Astrocyte (in vitro differentiated cells and primary cell): ENCODE results near the gene SETMAR. TPM values are rescaled to one million over a fixed set of nuclear protein-coding genes. Genes with fewer than 3 reads are reported as not detected.

ENCODE experiments used
- DNase-seq: peaks from one replicate; pipeline ENCODE4 v3.0.0-alpha.2; 2010; ENCODE audit warnings: low read depth
- FAIRE-seq: peaks from 2 replicates; lab custom pipeline; 2011; peaks lifted over from hg19 to GRCh38; lab: Jason Lieb, UNC
- H2AFZ ChIP-seq: 2 replicates; pipeline ENCODE4 v1.6.0; 2012; ENCODE audit warnings: low read depth, low read length, inconsistent platforms
- H3K27ac ChIP-seq: 2 replicates; pipeline ENCODE4 v1.5.1; 2011; ENCODE audit warnings: low read depth, low read length, inconsistent platforms
- H3K27me3 ChIP-seq: 2 replicates; pipeline ENCODE4 v1.6.0; 2011; ENCODE audit warnings: low read length, inconsistent platforms; ENCODE audit not compliant: insufficient read depth
- H3K36me3 ChIP-seq: 2 replicates; pipeline ENCODE4 v1.5.1; 2011; ENCODE audit warnings: low read length, inconsistent platforms; ENCODE audit not compliant: insufficient read depth
- H3K4me1 ChIP-seq: 2 replicates; pipeline ENCODE4 v1.5.1; 2011; ENCODE audit warnings: low read length, inconsistent platforms; ENCODE audit not compliant: insufficient read depth
- H3K4me2 ChIP-seq: 2 replicates; pipeline ENCODE4 v1.6.0; 2012; ENCODE audit warnings: low read length, inconsistent platforms
- H3K4me3 ChIP-seq: 2 replicates; pipeline ENCODE4 v1.5.1; 2011; ENCODE audit warnings: low read depth, mild to moderate bottlenecking, low read length, inconsistent platforms; ENCODE audit not compliant: insufficient read depth
- H3K79me2 ChIP-seq: 2 replicates; pipeline ENCODE4 v1.6.0; 2012; ENCODE audit warnings: mild to moderate bottlenecking, low read length, inconsistent platforms; ENCODE audit not compliant: insufficient read depth
- H3K9ac ChIP-seq: 2 replicates; pipeline ENCODE4 v1.6.0; 2012; ENCODE audit warnings: mild to moderate bottlenecking, low read length, inconsistent platforms
- H3K9me3 ChIP-seq: 2 replicates; pipeline ENCODE4 v1.5.1; 2012; ENCODE audit warnings: low read depth, mild to moderate bottlenecking, low read length, inconsistent platforms; ENCODE audit not compliant: insufficient read depth
- H4K20me1 ChIP-seq: 2 replicates; pipeline ENCODE4 v1.6.0; 2012; ENCODE audit warnings: low read length, inconsistent platforms; ENCODE audit not compliant: insufficient read depth
- H3K27ac Mint-ChIP-seq: one replicate; pipeline ENCODE4 v1.8.0; 2021; ENCODE audit warnings: mild to moderate bottlenecking, mixed read lengths; ENCODE audit not compliant: unreplicated experiment
- H3K27me3 Mint-ChIP-seq: one replicate; pipeline ENCODE4 v1.8.0; 2021; ENCODE audit warnings: low read depth, mixed read lengths; ENCODE audit not compliant: unreplicated experiment
- H3K36me3 Mint-ChIP-seq: one replicate; pipeline ENCODE4 v1.8.0; 2021; ENCODE audit warnings: low read depth, mixed read lengths; ENCODE audit not compliant: unreplicated experiment
- H3K4me1 Mint-ChIP-seq: one replicate; pipeline ENCODE4 v1.8.0; 2021; ENCODE audit warnings: low read depth, mixed read lengths; ENCODE audit not compliant: unreplicated experiment
- H3K4me3 Mint-ChIP-seq: one replicate; pipeline ENCODE4 v1.8.0; 2021; ENCODE audit warnings: mild to moderate bottlenecking, moderate library complexity, mixed read lengths; ENCODE audit not compliant: unreplicated experiment
- H3K9me3 Mint-ChIP-seq: one replicate; pipeline ENCODE4 v1.8.0; 2021; ENCODE audit warnings: mild to moderate bottlenecking, mixed read lengths; ENCODE audit not compliant: unreplicated experiment
- CTCF ChIP-seq: IDR thresholded peaks from 2 replicates; pipeline ENCODE4 v1.5.1; 2011; ENCODE audit warnings: low read depth, mild to moderate bottlenecking, inconsistent platforms, low read length, moderate library complexity; ENCODE audit not compliant: insufficient read depth
- EZH2 ChIP-seq: IDR thresholded peaks from 2 replicates; pipeline ENCODE4 v1.6.1; 2012; ENCODE audit warnings: mild to moderate bottlenecking, low read length, inconsistent platforms; ENCODE audit not compliant: insufficient read depth
- total RNA-seq: library from RNA; stranded (reverse); gene quantifications from 2 replicates; pipeline ENCODE4 v1.2.1, GENCODE V29; 2021

Gene SETMAR
- total RNA-seq, 1 donor from 2014 or later, result 10.9 TPM

- no peak overlapping the region for H3K4me2 ChIP-seq
- H3K27me3 ChIP-seq, result no peaks in the 10 kb centered on the region
- no peaks in the 10 kb centered on the region for H3K9me3 Mint-ChIP-seq
- H3K36me3 Mint-ChIP-seq, result no peaks in the 10 kb centered on the region
- H3K4me3 ChIP-seq, result no peak overlapping the region
- no peaks in the 10 kb centered on the region for H3K9me3 ChIP-seq
- no peaks in the 10 kb centered on the region for H3K4me1 ChIP-seq
- no peak overlapping the region for H2AFZ ChIP-seq
- H3K27me3 Mint-ChIP-seq, result no peaks in the 10 kb centered on the region
- no peak overlapping the region for H3K27ac ChIP-seq
- no peak overlapping the region for H3K9ac ChIP-seq
- peaks cover 3% of the 10 kb centered on the region for H3K4me1 Mint-ChIP-seq
- TF ChIP-seq CTCF, result no peak
- no peak for TF ChIP-seq EZH2
- H4K20me1 ChIP-seq, result no peaks in the 10 kb centered on the region
- H3K4me3 Mint-ChIP-seq, result no peak overlapping the region
- FAIRE-seq (no peak), DNase-seq (no peak)
- no peak overlapping the region for H3K27ac Mint-ChIP-seq
- no peaks in the 10 kb centered on the region for H3K79me2 ChIP-seq
- H3K36me3 ChIP-seq, result no peaks in the 10 kb centered on the region
These were observed 32.8 kb downstream of the SETMAR start for GRCh38 chr3:4335840-4336562.

GRCh38 chr3:4336850-4337546, 33.8 kb downstream of the SETMAR start:
- H3K4me3 Mint-ChIP-seq, result no peak overlapping the region
- H3K4me1 Mint-ChIP-seq, result peaks cover 3% of the 10 kb centered on the region
- no peak for FAIRE-seq
- H3K4me2 ChIP-seq, result no peak overlapping the region
- H3K27me3 ChIP-seq, result no peaks in the 10 kb centered on the region
- H4K20me1 ChIP-seq, result no peaks in the 10 kb centered on the region
- no peaks in the 10 kb centered on the region for H3K36me3 Mint-ChIP-seq
- no peaks in the 10 kb centered on the region for H3K27me3 Mint-ChIP-seq
- no peak overlapping the region for H3K9ac ChIP-seq
- no peak for TF ChIP-seq CTCF
- no peak for TF ChIP-seq EZH2
- no peaks in the 10 kb centered on the region for H3K79me2 ChIP-seq
- H2AFZ ChIP-seq, result no peak overlapping the region
- no peak overlapping the region for H3K27ac ChIP-seq
- H3K4me1 ChIP-seq, result no peaks in the 10 kb centered on the region
- no peaks in the 10 kb centered on the region for H3K36me3 ChIP-seq
- no peak overlapping the region for H3K4me3 ChIP-seq
- H3K9me3 ChIP-seq, result no peaks in the 10 kb centered on the region
- no peak for DNase-seq
- no peak overlapping the region for H3K27ac Mint-ChIP-seq
- H3K9me3 Mint-ChIP-seq, result no peaks in the 10 kb centered on the region

GRCh38 chr3:4338751-4339150, 35.6 kb downstream of the SETMAR start:
- H3K4me3 ChIP-seq, result no peak overlapping the region
- peaks cover 5% of the 10 kb centered on the region for H3K4me1 ChIP-seq

More at GRCh38 chr3:4338751-4339150, 35.6 kb downstream of the SETMAR start:
- Histone ChIP-seq H3K9ac (no peak overlapping the region), H3K4me2 (no peak overlapping the region), H3K27me3 (no peaks in the 10 kb centered on the region), H3K36me3 (no peaks in the 10 kb centered on the region), H2AFZ (no peak overlapping the region), H4K20me1 (no peaks in the 10 kb centered on the region), H3K9me3 (no peaks in the 10 kb centered on the region), H3K79me2 (no peaks in the 10 kb centered on the region), H3K27ac (no peak overlapping the region)
- Mint-ChIP-seq H3K27ac (no peak overlapping the region), H3K4me3 (no peak overlapping the region), H3K4me1 (peaks cover 11% of the 10 kb centered on the region), H3K27me3 (no peaks in the 10 kb centered on the region), H3K36me3 (no peaks in the 10 kb centered on the region), H3K9me3 (no peaks in the 10 kb centered on the region)
- FAIRE-seq, result no peak
- no peak for DNase-seq
- TF ChIP-seq CTCF (no peak), EZH2 (no peak)
